SK-N-SH (cell line): Measurements from ENCODE around the gene HLF. TPM values are rescaled to one million over a fixed set of nuclear protein-coding genes. Genes with fewer than 3 reads are reported as not detected.
"Not testable (repeated sequence)": the region's sequence is repeated elsewhere in the genome, so short reads cannot be mapped to it uniquely, and the experiment has no call there.

ENCODE experiments used
- CTCF ChIA-PET: fragments of 300-600, 350-600 bp; formaldehyde crosslinking; extraction: SDS; loops from one replicate; lab custom pipeline; 2021; lab: Yijun Ruan, JAX
- POLR2A ChIA-PET: fragments of 350-600 bp; sonication (Branson Sonifier 250); formaldehyde crosslinking; extraction: SDS; loops from one replicate; lab custom pipeline; 2020; ENCODE audit warnings: antibody characterized with exemption, inconsistent platforms; lab: Yijun Ruan, JAX
- DNase-seq: peaks from one replicate; pipeline ENCODE4 v3.0.0; 2012
- H2AFZ ChIP-seq: fragments of 200-600 bp; sonication (generic); 2 replicates; pipeline ENCODE4 v1.8.1; 2016; ENCODE audit warnings: antibody characterized with exemption, mild to moderate bottlenecking, low read depth
- H3F3A ChIP-seq: fragments of 200-600 bp; sonication (generic); replicated peaks from 2 replicates; pipeline ENCODE3; 2016; ENCODE audit warnings: antibody characterized with exemption, mild to moderate bottlenecking; ENCODE audit not compliant: insufficient read depth
- H3K27ac ChIP-seq, 2 experiments: fragments of 200-500 bp in 1 of 2; fragments of 200-600 bp in 1 of 2; sonication (Bioruptor generic) in 1 of 2; sonication (generic), shearing (Covaris generic) in 1 of 2; 2 replicates each; pipeline versions ENCODE4 v1.5.1 to v1.6.1; 2014 to 2016; ENCODE audit warnings: low read depth in 2 of 2, inconsistent platforms in 1 of 2, low read length in 1 of 2, mild to moderate bottlenecking in 1 of 2, mixed read lengths in 1 of 2
- H3K27me3 ChIP-seq: fragments of 200-600 bp; sonication (generic), shearing (Covaris generic); 2 replicates; pipeline ENCODE4 v1.6.1; 2016; ENCODE audit warnings: mixed run types; ENCODE audit not compliant: insufficient read depth
- H3K36me3 ChIP-seq, 2 experiments: fragments of 200-500 bp in 1 of 2; fragments of 200-600 bp in 1 of 2; sonication (Bioruptor generic) in 1 of 2; sonication (generic) in 1 of 2; replicated peaks in 1 of 2; 2 replicates each; pipeline versions ENCODE3 to v1.5.1; 2014 to 2016; ENCODE audit warnings: low read length in 1 of 2, mild to moderate bottlenecking in 1 of 2; ENCODE audit not compliant: insufficient read depth in 2 of 2, control insufficient read depth in 1 of 2
- H3K4me1 ChIP-seq, 2 experiments: fragments of 200-500 bp in 1 of 2; fragments of 200-600 bp in 1 of 2; sonication (Bioruptor generic) in 1 of 2; sonication (generic), shearing (Covaris generic) in 1 of 2; 2 replicates each; pipeline versions ENCODE4 v1.5.1 to v1.6.1; 2014 to 2016; ENCODE audit warnings: low read depth in 1 of 2, low read length in 1 of 2, mixed run types in 1 of 2; ENCODE audit not compliant: insufficient read depth in 2 of 2, control insufficient read depth in 1 of 2
- H3K4me2 ChIP-seq: fragments of 200-600 bp; sonication (generic), shearing (Covaris generic); 2 replicates; pipeline ENCODE4 v1.6.1; 2017; ENCODE audit warnings: mixed run types
- H3K4me3 ChIP-seq, 2 experiments: fragments of 200-500 bp in 1 of 2; fragments of 200-600 bp in 1 of 2; sonication (Bioruptor generic) in 1 of 2; sonication (generic), shearing (Covaris generic) in 1 of 2; 2 replicates each; pipeline versions ENCODE4 v1.5.1 to v1.8.1; 2014 to 2016; ENCODE audit warnings: low read depth in 2 of 2, inconsistent platforms in 1 of 2, low read length in 1 of 2, mild to moderate bottlenecking in 1 of 2, mixed read lengths in 1 of 2, moderate library complexity in 1 of 2
- H3K79me2 ChIP-seq: fragments of 200-600 bp; sonication (generic); 2 replicates; pipeline ENCODE4 v1.8.1; 2017; ENCODE audit warnings: mild to moderate bottlenecking; ENCODE audit not compliant: insufficient read depth
- H3K9ac ChIP-seq: fragments of 200-600 bp; sonication (generic); 2 replicates; pipeline ENCODE4 v1.6.1; 2017; ENCODE audit warnings: mixed run types
- H3K9me2 ChIP-seq: fragments of 200-600 bp; sonication (generic); 2 replicates; pipeline ENCODE4 v1.6.1; 2017; ENCODE audit warnings: mixed run types
- H3K9me3 ChIP-seq: fragments of 200-600 bp; sonication (generic); 2 replicates; pipeline ENCODE4 v1.6.1; 2017; ENCODE audit warnings: mixed run types, mild to moderate bottlenecking, moderate library complexity
- H4K20me1 ChIP-seq: fragments of 200-600 bp; sonication (generic); 2 replicates; pipeline ENCODE4 v1.6.1; 2017; ENCODE audit warnings: mild to moderate bottlenecking, mixed run types; ENCODE audit not compliant: insufficient read depth
- EZH2phosphoT487 ChIP-seq: fragments of 200-600 bp; sonication (generic); IDR thresholded peaks from 2 replicates; pipeline ENCODE4 v1.6.1; 2017; ENCODE audit warnings: low read depth, mixed run types, mild to moderate bottlenecking, antibody characterized with exemption, moderate library complexity, borderline replicate concordance
- FOXJ3 ChIP-seq: sonication (generic); formaldehyde crosslinking; IDR thresholded peaks from 2 replicates; pipeline ENCODE4 v1.5.1; 2020; ENCODE audit warnings: mild to moderate bottlenecking, missing genetic modification reagents
- GATA2 ChIP-seq: sonication (generic); formaldehyde crosslinking; IDR thresholded peaks from 2 replicates; pipeline ENCODE4 v1.5.0; 2020; ENCODE audit warnings: mild to moderate bottlenecking, missing genetic modification reagents
- MXI1 ChIP-seq: IDR thresholded peaks from 2 replicates; pipeline ENCODE4 v1.6.1; 2012; ENCODE audit warnings: mild to moderate bottlenecking, low read depth, low read length, improper control_type of control experiment
- RAD21 ChIP-seq: IDR thresholded peaks from 2 replicates; pipeline ENCODE4 v1.6.1; 2012; ENCODE audit warnings: mild to moderate bottlenecking, low read length
- RFX5 ChIP-seq: IDR thresholded peaks from 2 replicates; pipeline ENCODE4 v1.6.1; 2012; ENCODE audit warnings: mild to moderate bottlenecking, improper control_type of control experiment, low read length
- RXRA ChIP-seq: IDR thresholded peaks from 2 replicates; pipeline ENCODE4 v1.4.0; 2012; ENCODE audit warnings: low read depth, mild to moderate bottlenecking, borderline replicate concordance
- YY1 ChIP-seq: IDR thresholded peaks from 2 replicates; pipeline ENCODE4 v1.4.0; 2012; ENCODE audit warnings: low read depth, mild to moderate bottlenecking
- WGBS: methylation state at CpG from one replicate; pipeline ENCODE4 v1.1.6; 2017; ENCODE audit warnings: low lambda C conversion rate; 5-methylcytosine and 5-hydroxymethylcytosine counted together
- polyA plus RNA-seq, 3 experiments: library from polyadenylated mRNA; depleted of rRNA; stranded (reverse); fragments of >200 nt; gene quantifications; 2 replicates each; pipeline ENCODE4 v1.2.3, GENCODE V29; 2012
- TF ChIP-seq, protein P1 (sequence below): IDR thresholded peaks from 2 replicates; pipeline ENCODE4 v1.4.0; 2012; ENCODE audit warnings: low read depth, borderline replicate concordance
- TF ChIP-seq, protein P2 (sequence below): IDR thresholded peaks from 2 replicates; pipeline ENCODE4; 2012
- TF ChIP-seq, protein P3 (sequence below): IDR thresholded peaks from 2 replicates; pipeline ENCODE4 v1.4.0; 2012; ENCODE audit warnings: low read depth
- TF ChIP-seq, protein P4 (sequence below): fragments of 200-600 bp; sonication (generic); IDR thresholded peaks from 2 replicates; pipeline ENCODE4 v1.6.1; 2017; ENCODE audit warnings: antibody characterized with exemption, mild to moderate bottlenecking, moderate library complexity

The HLF gene
- polyA plus RNA-seq, 1 of the 3 experiments (the other 2 are of a cell fraction): 0.03 TPM

DNA sequence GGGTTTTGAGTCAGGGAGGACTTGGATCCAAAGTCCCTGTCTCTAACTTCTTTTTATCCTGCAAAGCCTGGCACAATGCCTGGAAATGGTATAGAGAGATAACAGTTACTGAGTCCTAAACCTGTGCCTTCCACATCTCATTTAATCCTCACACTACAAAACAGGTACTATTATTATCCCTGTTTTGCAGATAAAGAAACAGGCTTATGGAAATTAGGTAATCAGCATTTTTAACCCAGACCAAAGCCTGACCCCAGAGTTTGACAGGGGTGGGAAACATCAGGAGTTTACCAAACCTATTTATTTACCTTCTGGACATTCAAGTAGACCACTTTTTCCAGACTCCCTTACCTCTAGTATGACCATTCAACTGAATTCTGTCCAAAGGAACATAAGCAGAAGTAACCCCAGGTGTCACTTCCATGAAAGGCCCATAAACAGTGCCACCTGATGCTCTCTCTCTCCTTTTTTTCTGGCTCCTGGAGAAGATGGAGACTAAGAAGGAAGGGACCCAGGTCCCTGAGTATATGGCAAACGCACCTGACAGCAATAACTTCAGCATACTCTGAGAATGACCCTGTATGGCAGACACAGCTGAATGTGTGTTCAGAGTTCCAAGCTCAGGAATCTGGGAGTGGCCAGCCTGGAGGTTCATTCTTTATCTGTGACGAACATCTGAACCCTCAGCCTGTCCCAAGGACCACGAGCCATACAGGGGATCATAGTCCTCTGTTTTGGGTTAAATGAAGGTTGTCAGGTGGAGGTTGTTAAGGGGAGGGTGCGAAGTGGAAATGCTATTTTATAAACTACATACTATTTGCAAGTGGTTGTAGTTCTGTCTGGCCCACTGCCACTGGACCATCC is 62.7 kb downstream of the HLF start:
- H3K27ac ChIP-seq: no peak overlapping the region
- no peaks in the 10 kb centered on the region for H3F3A ChIP-seq
- ChIA-PET POLR2A (interaction anchor here (0.6 to 0.9 kb wide), 2 partner anchors 7 to 237 kb away, joined by 3 read pairs; no protein-coding TSS in a partner anchor), CTCF (interaction anchor here (0.7 to 3.0 kb wide), 3 partner anchors 20 to 187 kb away, joined by 3 to 11 read pairs (median 4); no protein-coding TSS in a partner anchor)
- no peaks in the 10 kb centered on the region for H3K9me3 ChIP-seq
- no peaks in the 10 kb centered on the region for H3K4me1 ChIP-seq
- no peak overlapping the region for H3K9ac ChIP-seq
- no peaks in the 10 kb centered on the region for H3K27me3 ChIP-seq
- 15% methylated on average over 4 of the region's 4 CpGs for WGBS
- no peaks in the 10 kb centered on the region for H3K79me2 ChIP-seq
- no peaks in the 10 kb centered on the region for H3K9me2 ChIP-seq
- no peak overlapping the region for H3K4me2 ChIP-seq
- no peak overlapping the region for H2AFZ ChIP-seq
- H3K4me3 ChIP-seq: no peak overlapping the region
- TF ChIP-seq GATA2 (CRISPR knock-in tag) (no peak), FOXJ3 (no peak), MXI1 (no peak), EZH2phosphoT487 (no peak), RAD21 (no peak), YY1 (no peak), RFX5 (no peak), RXRA (no peak)
- TF ChIP-seq, protein P1, sequence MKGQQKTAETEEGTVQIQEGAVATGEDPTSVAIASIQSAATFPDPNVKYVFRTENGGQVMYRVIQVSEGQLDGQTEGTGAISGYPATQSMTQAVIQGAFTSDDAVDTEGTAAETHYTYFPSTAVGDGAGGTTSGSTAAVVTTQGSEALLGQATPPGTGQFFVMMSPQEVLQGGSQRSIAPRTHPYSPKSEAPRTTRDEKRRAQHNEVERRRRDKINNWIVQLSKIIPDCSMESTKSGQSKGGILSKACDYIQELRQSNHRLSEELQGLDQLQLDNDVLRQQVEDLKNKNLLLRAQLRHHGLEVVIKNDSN: no peak
- TF ChIP-seq, protein P2, sequence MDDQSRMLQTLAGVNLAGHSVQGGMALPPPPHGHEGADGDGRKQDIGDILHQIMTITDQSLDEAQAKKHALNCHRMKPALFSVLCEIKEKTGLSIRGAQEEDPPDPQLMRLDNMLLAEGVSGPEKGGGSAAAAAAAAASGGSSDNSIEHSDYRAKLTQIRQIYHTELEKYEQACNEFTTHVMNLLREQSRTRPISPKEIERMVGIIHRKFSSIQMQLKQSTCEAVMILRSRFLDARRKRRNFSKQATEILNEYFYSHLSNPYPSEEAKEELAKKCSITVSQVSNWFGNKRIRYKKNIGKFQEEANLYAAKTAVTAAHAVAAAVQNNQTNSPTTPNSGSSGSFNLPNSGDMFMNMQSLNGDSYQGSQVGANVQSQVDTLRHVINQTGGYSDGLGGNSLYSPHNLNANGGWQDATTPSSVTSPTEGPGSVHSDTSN: no peak
- TF ChIP-seq, protein P3, sequence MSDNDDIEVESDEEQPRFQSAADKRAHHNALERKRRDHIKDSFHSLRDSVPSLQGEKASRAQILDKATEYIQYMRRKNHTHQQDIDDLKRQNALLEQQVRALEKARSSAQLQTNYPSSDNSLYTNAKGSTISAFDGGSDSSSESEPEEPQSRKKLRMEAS: no peak
- TF ChIP-seq, protein P4, sequence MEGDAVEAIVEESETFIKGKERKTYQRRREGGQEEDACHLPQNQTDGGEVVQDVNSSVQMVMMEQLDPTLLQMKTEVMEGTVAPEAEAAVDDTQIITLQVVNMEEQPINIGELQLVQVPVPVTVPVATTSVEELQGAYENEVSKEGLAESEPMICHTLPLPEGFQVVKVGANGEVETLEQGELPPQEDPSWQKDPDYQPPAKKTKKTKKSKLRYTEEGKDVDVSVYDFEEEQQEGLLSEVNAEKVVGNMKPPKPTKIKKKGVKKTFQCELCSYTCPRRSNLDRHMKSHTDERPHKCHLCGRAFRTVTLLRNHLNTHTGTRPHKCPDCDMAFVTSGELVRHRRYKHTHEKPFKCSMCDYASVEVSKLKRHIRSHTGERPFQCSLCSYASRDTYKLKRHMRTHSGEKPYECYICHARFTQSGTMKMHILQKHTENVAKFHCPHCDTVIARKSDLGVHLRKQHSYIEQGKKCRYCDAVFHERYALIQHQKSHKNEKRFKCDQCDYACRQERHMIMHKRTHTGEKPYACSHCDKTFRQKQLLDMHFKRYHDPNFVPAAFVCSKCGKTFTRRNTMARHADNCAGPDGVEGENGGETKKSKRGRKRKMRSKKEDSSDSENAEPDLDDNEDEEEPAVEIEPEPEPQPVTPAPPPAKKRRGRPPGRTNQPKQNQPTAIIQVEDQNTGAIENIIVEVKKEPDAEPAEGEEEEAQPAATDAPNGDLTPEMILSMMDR: no peak
- TF ChIP-seq, all 33 proteins: peak for 0
- Histone ChIP-seq H4K20me1 (no peaks in the 10 kb centered on the region), H3K36me3 (no peaks in the 10 kb centered on the region)
- DNase-seq: no peak

DNA sequence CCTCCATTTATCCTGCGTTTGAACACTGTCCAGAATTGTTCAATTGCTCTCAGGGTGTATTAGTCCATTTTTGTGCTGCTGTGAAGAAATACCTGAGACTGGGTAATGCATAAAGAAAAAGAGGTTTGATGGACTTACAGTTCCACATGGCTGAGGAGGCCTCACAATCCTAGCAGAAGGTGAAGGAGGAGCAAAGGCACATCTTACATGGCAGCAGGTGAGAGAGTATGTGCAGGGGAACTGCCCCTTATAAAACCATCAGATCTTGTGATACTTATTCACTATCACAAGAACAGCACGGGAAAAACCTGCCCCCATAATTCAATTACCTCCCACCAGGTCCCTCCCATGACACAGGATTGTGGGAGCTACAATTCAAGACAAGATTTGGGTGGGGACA is 63.8 kb downstream of the HLF start:
- H3F3A ChIP-seq, H2AFZ ChIP-seq, H3K4me3 ChIP-seq, H3K27me3 ChIP-seq, H3K4me2 ChIP-seq, POLR2A ChIA-PET, H3K79me2 ChIP-seq, H3K9me2 ChIP-seq, H3K4me1 ChIP-seq, H3K27ac ChIP-seq, DNase-seq, H4K20me1 ChIP-seq, H3K9me3 ChIP-seq, H3K36me3 ChIP-seq, H3K9ac ChIP-seq: not testable (repeated sequence)
- 11% methylated on average over 2 of the region's 2 CpGs for WGBS
- CTCF ChIA-PET: interaction anchor here (3.0 kb wide), 1 partner anchor 19 kb away, joined by 11 read pairs; no protein-coding TSS in a partner anchor
